Thyroid gland (tissue), 4 donors: ENCODE measurements around the gene BUD23.

ENCODE experiments used
- CTCF ChIP-seq, 6 experiments: fragments of 200-600 bp in 3 of 6; fragments of 450-650 bp in 3 of 6; sonication (generic) in 3 of 6; IDR thresholded peaks; one replicate each; pipeline ENCODE4 v1.5.1; 2016 to 2019; ENCODE audit warnings: antibody characterized with exemption in 6 of 6, mild to moderate bottlenecking in 2 of 6, inconsistent platforms in 1 of 6, moderate library complexity in 1 of 6
- POLR2A ChIP-seq, 2 donors: fragments of 450-650 bp; IDR thresholded peaks; one replicate each; pipeline ENCODE4 v1.6.1; 2017; ENCODE audit warnings: antibody characterized with exemption in 2 of 2, mild to moderate bottlenecking in 2 of 2, moderate library complexity in 1 of 2

GRCh38 chr7:73690646-73691045, 7.2 kb downstream of the BUD23 start:
- TF ChIP-seq CTCF (IDR thresholded peaks at IDR 0.05) (no peak), POLR2A (IDR thresholded peaks at IDR 0.05) (no peak)
